NCI-H146 (cell line): ENCODE measurements around the gene NACC1.

Experiments
- DNase-seq: peaks from one replicate; lab custom pipeline; 2025; lab: John Stamatoyannopoulos, UW

NACC1 gene

DNA sequence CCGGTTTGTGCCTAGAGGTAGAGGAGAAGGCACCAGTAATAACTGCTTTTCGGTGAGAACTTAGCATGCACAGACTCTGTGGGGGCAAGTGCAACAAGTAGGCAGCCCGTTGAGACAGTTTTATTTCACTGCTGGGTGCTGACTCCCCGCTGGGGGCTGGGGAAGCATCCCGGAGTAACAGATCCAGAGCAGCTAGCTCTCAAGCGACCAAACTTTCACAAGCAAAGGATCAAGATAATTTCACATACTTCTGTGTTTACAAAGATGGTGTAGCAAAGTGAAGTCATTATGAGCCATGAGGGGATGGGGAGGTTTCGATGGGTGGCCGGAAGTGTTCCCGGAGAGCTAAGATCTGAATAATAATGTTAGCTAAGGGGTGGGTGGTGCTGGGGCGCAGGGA lies 2.8 kb downstream of the NACC1 start:
- DNase-seq, result no peak

GRCh38 chr19:13121551-13122274 lies 3.6 kb downstream of the NACC1 start:
- DNase-seq, result no peak

- no peak for DNase-seq
These were observed 4.3 kb downstream of the NACC1 start for GRCh38 chr19:13122275-13122878.

- no peak for DNase-seq
These were observed 5.2 kb downstream of the NACC1 start for GRCh38 chr19:13122980-13123957.

DNA sequence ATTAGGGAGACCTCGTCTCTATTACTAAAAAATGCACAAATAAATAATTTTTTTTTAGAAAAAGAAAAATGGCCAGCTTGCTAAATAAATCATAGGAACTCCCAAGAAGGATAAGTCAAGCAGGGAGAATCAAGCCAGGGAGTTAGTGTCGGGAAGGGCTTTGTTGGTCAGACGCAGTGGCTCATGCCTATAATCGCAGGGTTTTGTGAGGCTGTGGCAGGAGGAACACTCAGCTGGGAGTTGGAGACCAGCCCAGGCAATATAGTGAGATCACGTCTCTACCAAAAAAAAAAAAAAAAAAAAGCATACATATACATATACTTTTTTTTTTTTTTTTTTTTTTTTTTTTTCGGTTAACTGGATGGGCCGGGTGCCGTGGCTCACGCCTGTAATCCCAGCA lies 9.0 kb downstream of the NACC1 start:
- DNase-seq, result no peak

DNA sequence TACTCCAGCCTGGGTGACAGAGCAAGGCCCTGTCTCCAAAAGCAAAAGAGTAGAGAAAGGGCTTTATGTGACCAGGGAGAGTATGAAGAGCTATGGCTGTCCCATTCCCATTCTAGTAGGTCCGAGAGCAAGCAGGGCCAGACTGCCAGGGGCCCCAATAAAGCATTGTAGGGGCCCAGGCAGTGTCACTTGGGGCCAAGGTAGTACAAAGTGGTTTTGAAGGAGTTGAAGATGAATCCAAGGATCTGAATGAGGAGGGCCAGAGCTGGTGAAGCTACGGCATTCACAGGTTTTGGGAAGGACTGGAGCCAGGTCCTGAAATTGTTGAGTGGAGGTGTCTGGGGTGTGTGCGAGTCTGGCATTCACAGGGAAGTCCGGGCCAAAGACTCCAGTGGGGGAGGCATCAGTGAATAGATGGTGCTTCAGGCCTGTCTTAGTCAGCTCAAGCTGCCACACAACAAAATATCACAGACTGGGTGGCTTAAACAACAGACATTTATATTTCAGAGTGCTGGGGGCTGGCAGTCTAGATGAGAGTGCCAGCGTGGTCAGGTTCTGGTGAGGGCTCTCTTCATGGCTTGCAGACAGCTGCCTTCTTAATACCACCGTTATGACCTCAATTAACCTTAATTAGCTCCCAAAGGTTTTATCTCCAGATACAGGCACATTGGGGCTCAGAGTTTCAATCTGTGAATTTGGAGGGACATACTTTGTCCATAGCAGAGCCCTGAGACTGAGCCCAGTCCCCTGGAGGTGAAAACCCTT lies 9.9 kb downstream of the NACC1 start:
- peak; percentile 63 for DNase-seq

GRCh38 chr19:13128583-13128982 lies 10.5 kb downstream of the NACC1 start:
- peak; percentile 93 for DNase-seq

DNA sequence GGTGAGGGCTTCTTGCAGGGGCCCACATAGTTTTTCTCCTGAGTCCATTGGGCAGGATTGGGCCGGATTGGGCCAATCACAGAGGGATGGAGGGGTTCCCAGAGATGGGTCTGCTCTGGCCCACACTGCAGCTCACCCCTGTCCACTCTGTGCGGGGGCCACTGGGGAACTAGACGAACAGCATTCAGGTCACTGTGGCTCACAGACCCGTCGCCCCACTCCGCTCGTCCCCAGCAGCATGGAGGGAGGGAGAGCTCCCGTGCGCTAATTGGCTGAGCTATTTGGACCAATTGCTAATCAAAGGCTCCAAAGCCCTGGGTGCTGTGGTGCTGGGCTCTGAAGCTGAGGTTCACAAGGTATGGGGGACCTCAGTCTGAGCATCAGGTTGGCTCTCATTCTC lies 11.3 kb downstream of the NACC1 start:
- no peak for DNase-seq

- no peak for DNase-seq
These were observed 12.9 kb downstream of the NACC1 start for GRCh38 chr19:13130886-13131490.

- no peak for DNase-seq
These were observed 14.6 kb downstream of the NACC1 start for GRCh38 chr19:13132471-13133180.

- no peak for DNase-seq
These were observed 15.3 kb downstream of the NACC1 start for GRCh38 chr19:13133241-13133870.

DNA sequence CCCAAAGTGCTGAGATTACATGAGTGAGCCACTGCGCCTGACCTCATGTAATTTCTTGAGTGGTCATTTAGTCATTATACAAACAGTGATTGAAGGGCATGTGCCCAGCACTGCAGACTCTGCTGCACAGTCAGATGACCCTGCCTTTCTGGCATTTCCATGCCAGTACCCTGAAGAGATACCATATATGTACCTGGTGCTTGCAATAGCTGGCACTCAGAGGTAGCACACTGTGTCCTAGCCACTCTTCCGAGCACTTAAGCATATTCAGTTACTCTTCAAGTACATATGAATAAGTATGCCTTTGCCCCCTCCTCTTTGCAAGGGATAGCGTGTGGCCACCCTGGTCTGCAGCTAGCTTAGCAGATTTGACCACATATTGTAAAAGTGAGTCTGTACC lies 16.6 kb downstream of the NACC1 start:
- no peak for DNase-seq

DNA sequence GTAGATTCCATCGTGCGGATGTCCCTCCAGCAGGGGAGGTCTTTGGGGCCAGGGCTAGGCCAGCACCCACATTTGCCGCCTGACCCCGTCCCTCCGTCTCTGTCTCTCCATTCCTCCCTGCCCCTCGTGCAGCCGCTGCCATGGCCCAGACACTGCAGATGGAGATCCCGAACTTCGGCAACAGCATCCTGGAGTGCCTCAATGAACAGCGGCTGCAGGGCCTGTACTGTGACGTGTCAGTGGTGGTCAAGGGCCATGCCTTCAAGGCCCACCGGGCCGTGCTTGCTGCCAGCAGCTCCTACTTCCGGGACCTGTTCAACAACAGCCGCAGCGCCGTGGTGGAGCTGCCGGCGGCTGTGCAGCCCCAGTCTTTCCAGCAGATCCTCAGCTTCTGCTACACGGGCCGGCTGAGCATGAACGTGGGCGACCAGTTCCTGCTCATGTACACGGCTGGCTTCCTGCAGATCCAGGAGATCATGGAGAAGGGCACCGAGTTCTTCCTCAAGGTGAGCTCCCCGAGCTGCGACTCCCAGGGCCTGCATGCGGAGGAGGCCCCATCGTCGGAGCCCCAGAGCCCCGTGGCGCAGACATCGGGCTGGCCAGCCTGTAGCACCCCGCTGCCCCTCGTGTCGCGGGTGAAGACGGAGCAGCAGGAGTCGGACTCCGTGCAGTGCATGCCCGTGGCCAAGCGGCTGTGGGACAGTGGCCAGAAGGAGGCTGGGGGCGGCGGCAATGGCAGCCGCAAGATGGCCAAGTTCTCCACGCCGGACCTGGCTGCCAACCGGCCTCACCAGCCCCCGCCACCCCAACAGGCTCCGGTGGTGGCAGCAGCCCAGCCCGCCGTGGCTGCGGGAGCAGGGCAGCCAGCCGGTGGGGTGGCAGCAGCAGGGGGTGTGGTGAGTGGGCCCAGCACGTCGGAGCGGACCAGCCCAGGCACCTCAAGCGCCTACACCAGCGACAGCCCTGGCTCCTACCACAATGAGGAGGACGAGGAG lies 17.3 kb downstream of the NACC1 start:
- no peak for DNase-seq

- DNase-seq, result no peak
These were observed 19.3 kb downstream of the NACC1 start for GRCh38 chr19:13137290-13137794.

GRCh38 chr19:13138171-13138915 lies 20.3 kb downstream of the NACC1 start:
- DNase-seq, result no peak

DNA sequence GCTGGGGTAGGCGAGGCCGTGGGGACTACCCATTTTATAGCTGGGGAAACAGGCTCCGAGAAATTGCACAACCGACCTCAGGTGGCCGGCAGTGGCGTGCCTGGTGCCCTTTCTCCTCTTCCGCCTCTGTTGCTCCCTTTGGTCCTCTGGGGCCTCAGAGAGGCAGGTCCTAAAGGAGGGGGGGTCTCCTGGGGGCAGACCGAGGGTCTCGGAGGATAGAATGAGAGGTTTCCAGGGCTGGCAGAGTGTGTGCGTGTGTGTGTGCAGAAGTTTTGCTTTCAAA lies 20.8 kb downstream of the NACC1 start:
- no peak for DNase-seq

DNA sequence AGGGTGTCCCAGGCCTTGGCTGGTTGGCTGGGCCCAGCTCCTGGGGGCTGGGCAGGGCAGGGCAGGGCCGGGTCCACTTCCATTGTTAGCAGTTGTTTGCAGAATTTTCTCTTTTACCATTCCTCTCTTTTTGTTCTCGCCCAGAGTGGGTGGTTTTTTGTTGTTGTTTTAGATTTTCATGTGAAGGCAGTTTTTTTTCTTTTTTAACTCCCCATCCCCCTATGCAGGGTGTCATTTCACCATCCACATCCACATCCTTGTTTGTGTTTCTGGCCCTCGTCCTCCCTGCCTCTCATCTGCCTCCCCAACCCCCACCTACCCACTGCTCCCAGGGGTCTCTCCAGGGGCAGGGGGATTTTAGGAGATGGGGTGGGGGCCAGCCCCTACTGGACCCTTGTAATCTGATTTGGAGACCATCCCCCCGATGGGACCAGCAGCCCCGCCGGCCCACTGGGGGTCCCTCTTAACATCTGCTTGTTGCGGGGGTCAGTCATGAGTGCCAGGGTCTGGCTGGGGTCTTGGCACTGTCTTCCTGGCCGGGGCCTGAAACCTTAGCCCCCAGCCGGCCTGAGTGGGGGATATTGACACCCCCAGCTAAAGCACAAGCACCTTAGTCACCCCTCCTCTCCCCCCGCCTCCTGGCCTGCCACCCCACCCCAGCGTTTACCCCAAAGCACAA lies 21.7 kb downstream of the NACC1 start:
- DNase-seq, result no peak
